AG04449 (cell line): ENCODE results near the gene IGF1R.

Source experiments
- CTCF ChIA-PET: fragments of 350-600 bp; formaldehyde crosslinking; extraction: SDS; loops from one replicate; lab custom pipeline; 2021; ENCODE audit warnings: antibody characterized with exemption; lab: Yijun Ruan, JAX
- POLR2A ChIA-PET: fragments of 400-600, 350-600 bp; formaldehyde crosslinking; extraction: SDS; loops from one replicate; lab custom pipeline; 2020; ENCODE audit warnings: antibody characterized with exemption, inconsistent platforms; lab: Yijun Ruan, JAX
- DNase-seq: peaks from one replicate; pipeline ENCODE4 v3.0.0-alpha.2; 2010; ENCODE audit warnings: low read depth, low spot score
- H3K4me3 ChIP-seq: 2 replicates; pipeline ENCODE4 v1.5.1; 2011; ENCODE audit warnings: low read depth, mild to moderate bottlenecking, control low read depth, low read length
- CTCF ChIP-seq: IDR thresholded peaks from one replicate; pipeline ENCODE4 v1.5.1; 2011; ENCODE audit warnings: mild to moderate bottlenecking, moderate library complexity, low read length, control low read depth, inconsistent platforms; ENCODE audit not compliant: insufficient read depth; ENCODE audit errors: missing control alignments

Gene IGF1R

GRCh38 chr15:98800437-98801233 lies 152.3 kb downstream of the IGF1R start:
- peak overlapping the region; percentile 39 for H3K4me3 ChIP-seq
- POLR2A ChIA-PET = no interaction called here
- DNase-seq = peak; percentile 55
- TF ChIP-seq CTCF = no peak
- CTCF ChIA-PET = interaction anchor here (0.8 to 6.3 kb wide), 3 partner anchors 9 to 141 kb away, joined by 3 to 35 read pairs (median 6); no protein-coding TSS in a partner anchor

- DNase-seq = no peak
These were observed 152.9 kb downstream of the IGF1R start for GRCh38 chr15:98801234-98801561.

GRCh38 chr15:98802187-98802586 lies 153.8 kb downstream of the IGF1R start:
- CTCF ChIA-PET = interaction anchor here (0.9 to 1.0 kb wide), 2 partner anchors 10 to 12 kb away, joined by 3 read pairs; no protein-coding TSS in a partner anchor

More at GRCh38 chr15:98801234-98801561, 152.9 kb downstream of the IGF1R start:
- ChIA-PET POLR2A (no interaction called here), CTCF (interaction anchor here (0.7 to 1.7 kb wide), 2 partner anchors 9 to 14 kb away, joined by 3 to 6 read pairs; no protein-coding TSS in a partner anchor)
- no peak for TF ChIP-seq CTCF
- H3K4me3 ChIP-seq = peak overlapping the region; percentile 16

GRCh38 chr15:98803228-98804056 lies 155.1 kb downstream of the IGF1R start:
- ChIA-PET CTCF (interaction anchor here (0.8 to 1.1 kb wide), 3 partner anchors 11 to 85 kb away, joined by 3 to 4 read pairs (median 3); no protein-coding TSS in a partner anchor), POLR2A (interaction anchor here (0.6 kb wide), 1 partner anchor 256 kb away, joined by 3 read pairs; no protein-coding TSS in a partner anchor)
- TF ChIP-seq CTCF = no peak
- DNase-seq = no peak
- no peak overlapping the region for H3K4me3 ChIP-seq

More at GRCh38 chr15:98802187-98802586, 153.8 kb downstream of the IGF1R start:
- no peak overlapping the region for H3K4me3 ChIP-seq
- POLR2A ChIA-PET = no interaction called here
- TF ChIP-seq CTCF = no peak
- DNase-seq = no peak

- no peak overlapping the region for H3K4me3 ChIP-seq
- TF ChIP-seq CTCF = peak; percentile 26
- no peak for DNase-seq
- ChIA-PET CTCF (interaction anchor here (0.8 to 1.1 kb wide), 2 partner anchors 18 to 84 kb away, joined by 3 to 4 read pairs; no protein-coding TSS in a partner anchor), POLR2A (interaction anchor here (0.6 kb wide), 1 partner anchor 255 kb away, joined by 3 read pairs; no protein-coding TSS in a partner anchor)
These were observed 155.7 kb downstream of the IGF1R start for GRCh38 chr15:98804057-98804380.
